Measurements from ENCODE around the gene RIF1. TPM values are rescaled to one million over a fixed set of nuclear protein-coding genes. Genes with fewer than 3 reads are reported as not detected.

Gene RIF1
- total and polyA plus RNA-seq, 9 of the 15 experiments (the other 6 are each of a cell fraction or from before 2014, with no cell fraction given), result 11.0 to 109 (median 44.2) TPM

GRCh38 chr2:151405376-151405775 lies 4.3 kb upstream of the RIF1 start:
- FAIRE-seq, result no peak

GRCh38 chr2:151407281-151407680 lies 2.4 kb upstream of the RIF1 start:
- no peak overlapping the region for H3K4me3 ChIP-seq
- H3K36me3 ChIP-seq (ENCODE audit: control insufficient read depth, insufficient read depth, low read length), result peaks cover 12% of the 10 kb centered on the region
- TF ChIP-seq ZNF3 (CRISPR knock-in tag; IDR thresholded peaks at IDR 0.05) (no peak), MBD1 (CRISPR knock-in tag; IDR thresholded peaks at IDR 0.05) (no peak), ZMIZ1 (IDR thresholded peaks at IDR 0.05; ENCODE audit: low read depth in 2 of 2, low read length in 2 of 2) (no peak)
- no peak overlapping the region for H3K4me2 ChIP-seq (ENCODE audit: insufficient read depth, low read length)
- no peaks in the 10 kb centered on the region for H3K9me1 ChIP-seq (ENCODE audit: control insufficient read depth, insufficient read depth, low read length)
- H3K27me3 ChIP-seq (ENCODE audit: control insufficient read depth in 2 of 2, insufficient read depth in 2 of 2, low read length in 2 of 2), result no peaks in the 10 kb centered on the region
- in situ Hi-C loops (cut with MboI), result no loop called here
- intact Hi-C loops (cut with micrococcal nuclease), result loop anchor here (5.0 kb wide), 1 partner anchor 50 kb away; the partner anchor contains the start of gene TNFAIP6
- ChIA-PET POLR2A (interaction anchor here (0.7 kb wide), 1 partner anchor 9 kb away, joined by 3 read pairs; no protein-coding TSS in a partner anchor), CTCF (ENCODE audit: low intra/inter-chr PET ratio) (no interaction called here)
- FAIRE-seq, result no peak
- H3K9me3 ChIP-seq (replicated peaks; ENCODE audit: control insufficient read depth, insufficient read depth, low read depth, low read length), result no peaks in the 10 kb centered on the region
- no peak for DNase-seq (ENCODE audit: extremely low read depth in 1 of 4, low spot score in 3 of 4)
- H2AFZ ChIP-seq (ENCODE audit: low read depth, low read length), result no peak overlapping the region
- BruUV-seq (replicated peaks), result no TSS peak
- no peak overlapping the region for H3K27ac ChIP-seq (ENCODE audit: extremely low read depth, low read depth, low read length)
- H3K9ac ChIP-seq (ENCODE audit: insufficient read depth in 1 of 2, low read depth in 2 of 2, low read length in 2 of 2), result no peak overlapping the region
- peaks cover 30% of the 10 kb centered on the region for H3K79me2 ChIP-seq (ENCODE audit: control insufficient read depth, insufficient read depth, low read length)
- H4K20me1 ChIP-seq (replicated peaks; ENCODE audit: control insufficient read depth, insufficient read depth, low read length), result no peaks in the 10 kb centered on the region; the same call in 1 of the 2 replicates
- H3K4me1 ChIP-seq (replicated peaks in 1 of 2; ENCODE audit: control insufficient read depth in 2 of 2, insufficient read depth in 2 of 2, low read length in 2 of 2), result peaks cover 6 to 16% of the 10 kb centered on the region in 2 experiments; a peak in 4 of 5 replicates
- ATAC-seq, result no peak

More at GRCh38 chr2:151405376-151405775, 4.3 kb upstream of the RIF1 start:
- H3K9me3 ChIP-seq (replicated peaks; ENCODE audit: control insufficient read depth, insufficient read depth, low read depth, low read length), result no peaks in the 10 kb centered on the region
- peaks cover 0 to 12% of the 10 kb centered on the region in 2 experiments; a peak in 3 of 5 replicates for H3K4me1 ChIP-seq (replicated peaks in 1 of 2; ENCODE audit: control insufficient read depth in 2 of 2, insufficient read depth in 2 of 2, low read length in 2 of 2)
- H2AFZ ChIP-seq (ENCODE audit: low read depth, low read length), result no peak overlapping the region
- DNase-seq (ENCODE audit: extremely low read depth in 1 of 4, low spot score in 3 of 4) (no peak), ATAC-seq (no peak)
- ChIA-PET POLR2A (interaction anchor here (0.8 kb wide), 1 partner anchor 18 kb away, joined by 3 read pairs; no protein-coding TSS in a partner anchor), CTCF (ENCODE audit: low intra/inter-chr PET ratio) (no interaction called here)
- intact Hi-C loops (cut with micrococcal nuclease) (loop anchor here (5.0 kb wide), 1 partner anchor 48 kb away; the partner anchor contains the start of gene TNFAIP6), in situ Hi-C loops (cut with MboI) (no loop called here)
- H3K27me3 ChIP-seq (ENCODE audit: control insufficient read depth in 2 of 2, insufficient read depth in 2 of 2, low read length in 2 of 2), result no peaks in the 10 kb centered on the region
- H3K9me1 ChIP-seq (ENCODE audit: control insufficient read depth, insufficient read depth, low read length), result no peaks in the 10 kb centered on the region
- no peak overlapping the region for H3K27ac ChIP-seq (ENCODE audit: extremely low read depth, low read depth, low read length)
- no peaks in the 10 kb centered on the region for H4K20me1 ChIP-seq (replicated peaks; ENCODE audit: control insufficient read depth, insufficient read depth, low read length)
- no peaks in the 10 kb centered on the region; the same call in 2 of the 3 replicates for H3K36me3 ChIP-seq (ENCODE audit: control insufficient read depth, insufficient read depth, low read length)
- no peak overlapping the region for H3K4me3 ChIP-seq
- WGBS (ENCODE audit: insufficient coverage, low coverage, missing lambda C conversion rate), result 45% methylated on average over 4 of the region's 4 CpGs
- H3K9ac ChIP-seq (ENCODE audit: insufficient read depth in 1 of 2, low read depth in 2 of 2, low read length in 2 of 2), result no peak overlapping the region
- no peak overlapping the region for H3K4me2 ChIP-seq (ENCODE audit: insufficient read depth, low read length)
- peaks cover 11% of the 10 kb centered on the region for H3K79me2 ChIP-seq (ENCODE audit: control insufficient read depth, insufficient read depth, low read length)
- no TSS peak for BruUV-seq (replicated peaks)
- TF ChIP-seq HSF4 (CRISPR knock-in tag; IDR thresholded peaks at IDR 0.05; ENCODE audit: borderline replicate concordance) (no peak), SRF (CRISPR knock-in tag; IDR thresholded peaks at IDR 0.05) (no peak), GTF2A2 (tag; IDR thresholded peaks at IDR 0.05) (no peak), ZNF707 (CRISPR knock-in tag; conservative IDR thresholded peaks at IDR 0.05) (no peak), ETV1 (tag; conservative IDR thresholded peaks at IDR 0.05; ENCODE audit: low read depth) (no peak)

All from K562 (cell line).